Measurements from ENCODE around the gene VPS45.

DNA sequence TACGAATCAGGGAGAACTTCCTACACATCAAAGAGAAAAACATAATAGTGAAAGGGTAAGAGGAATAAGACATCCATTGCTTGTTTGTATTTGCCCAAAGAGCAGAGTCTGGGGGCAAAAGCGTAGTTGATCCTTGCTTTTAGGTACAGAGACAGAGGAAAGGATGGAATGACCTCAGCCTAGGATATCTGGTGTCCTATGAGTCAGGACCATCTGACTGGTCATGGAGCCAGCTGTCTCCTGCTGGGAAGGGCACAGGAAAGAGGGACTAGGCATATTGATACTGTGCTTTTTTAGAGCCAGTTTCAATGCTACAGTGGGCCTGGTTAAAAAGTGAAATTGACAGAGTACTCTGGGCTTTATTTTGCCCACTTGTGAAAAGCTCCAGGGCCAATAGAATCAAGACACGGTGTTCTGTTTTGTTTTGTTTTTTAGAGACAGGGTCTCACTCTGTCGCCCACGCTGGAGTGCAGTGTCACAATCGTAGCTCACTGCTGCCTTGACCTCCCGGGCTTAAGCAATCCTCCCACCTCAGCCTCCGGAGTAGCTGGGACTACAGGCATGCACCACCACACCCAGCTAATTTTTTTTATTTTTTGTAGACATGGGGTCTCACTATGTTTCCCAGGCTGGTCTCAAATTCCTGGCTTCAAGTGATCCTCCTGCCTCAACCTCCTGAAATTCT lies 85.3 kb downstream of the VPS45 start:
- TF ChIP-seq, protein P1, sequence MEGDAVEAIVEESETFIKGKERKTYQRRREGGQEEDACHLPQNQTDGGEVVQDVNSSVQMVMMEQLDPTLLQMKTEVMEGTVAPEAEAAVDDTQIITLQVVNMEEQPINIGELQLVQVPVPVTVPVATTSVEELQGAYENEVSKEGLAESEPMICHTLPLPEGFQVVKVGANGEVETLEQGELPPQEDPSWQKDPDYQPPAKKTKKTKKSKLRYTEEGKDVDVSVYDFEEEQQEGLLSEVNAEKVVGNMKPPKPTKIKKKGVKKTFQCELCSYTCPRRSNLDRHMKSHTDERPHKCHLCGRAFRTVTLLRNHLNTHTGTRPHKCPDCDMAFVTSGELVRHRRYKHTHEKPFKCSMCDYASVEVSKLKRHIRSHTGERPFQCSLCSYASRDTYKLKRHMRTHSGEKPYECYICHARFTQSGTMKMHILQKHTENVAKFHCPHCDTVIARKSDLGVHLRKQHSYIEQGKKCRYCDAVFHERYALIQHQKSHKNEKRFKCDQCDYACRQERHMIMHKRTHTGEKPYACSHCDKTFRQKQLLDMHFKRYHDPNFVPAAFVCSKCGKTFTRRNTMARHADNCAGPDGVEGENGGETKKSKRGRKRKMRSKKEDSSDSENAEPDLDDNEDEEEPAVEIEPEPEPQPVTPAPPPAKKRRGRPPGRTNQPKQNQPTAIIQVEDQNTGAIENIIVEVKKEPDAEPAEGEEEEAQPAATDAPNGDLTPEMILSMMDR (conservative IDR thresholded peaks at IDR 0.05; ENCODE audit: low read depth, low read length) = no peak
- TF ChIP-seq EZH2 (IDR thresholded peaks at IDR 0.05; ENCODE audit: borderline replicate concordance, low read depth, low read length, poor library complexity, severe bottlenecking) = no peak
